ENCODE data around the gene RPS14. TPM values are rescaled to one million over a fixed set of nuclear protein-coding genes. Genes with fewer than 3 reads are reported as not detected.
"Not testable (repeated sequence)": the region's sequence is repeated elsewhere in the genome, so short reads cannot be mapped to it uniquely, and the experiment has no call there.

The RPS14 gene
- polyA plus RNA-seq, 1 donor, result 2,545 TPM

- H3K4me1 ChIP-seq (ENCODE audit: control insufficient read depth, insufficient read depth, low read length), result no peaks in the 10 kb centered on the region
- H3K4me3 ChIP-seq (ENCODE audit: low read length), result no peak overlapping the region
- WGBS (ENCODE audit: insufficient coverage, low lambda C conversion rate), result no CpG with 5 or more reads among the region's 4 CpGs
These were observed 10.5 kb downstream of the RPS14 start for GRCh38 chr5:150438873-150439546.

GRCh38 chr5:150436141-150436680, 13.3 kb downstream of the RPS14 start:
- DNase-seq, result peak; percentile 72 to 83
- WGBS (ENCODE audit: insufficient coverage, low lambda C conversion rate), result 20% methylated on average over 1 of the region's 13 CpGs
- Histone ChIP-seq H3K9me3 (ENCODE audit: control insufficient read depth, low read depth, low read length) (no peaks in the 10 kb centered on the region), H3K27ac (ENCODE audit: low read length) (no peak overlapping the region), H3K36me3 (ENCODE audit: control insufficient read depth, insufficient read depth, low read length) (no peaks in the 10 kb centered on the region), H3K4me3 (ENCODE audit: low read length) (no peak overlapping the region), H3K4me1 (ENCODE audit: control insufficient read depth, insufficient read depth, low read length) (no peaks in the 10 kb centered on the region), H3K27me3 (ENCODE audit: control insufficient read depth, insufficient read depth, low read length) (no peaks in the 10 kb centered on the region)

More at GRCh38 chr5:150438873-150439546, 10.5 kb downstream of the RPS14 start:
- no peak for DNase-seq
- no peaks in the 10 kb centered on the region for H3K27me3 ChIP-seq (ENCODE audit: control insufficient read depth, insufficient read depth, low read length)
- peaks cover 18% of the 10 kb centered on the region for H3K36me3 ChIP-seq (ENCODE audit: control insufficient read depth, insufficient read depth, low read length)
- H3K9me3 ChIP-seq (ENCODE audit: control insufficient read depth, low read depth, low read length), result no peaks in the 10 kb centered on the region
- no peak overlapping the region for H3K27ac ChIP-seq (ENCODE audit: low read length)

GRCh38 chr5:150434464-150434863, 15.1 kb downstream of the RPS14 start:
- no peak for DNase-seq
- peaks cover 1% of the 10 kb centered on the region for H3K4me1 ChIP-seq (ENCODE audit: control insufficient read depth, insufficient read depth, low read length)
- H3K9me3 ChIP-seq (ENCODE audit: control insufficient read depth, low read depth, low read length), result no peaks in the 10 kb centered on the region
- no peaks in the 10 kb centered on the region for H3K36me3 ChIP-seq (ENCODE audit: control insufficient read depth, insufficient read depth, low read length)
- no peak overlapping the region for H3K4me3 ChIP-seq (ENCODE audit: low read length)
- no peak overlapping the region for H3K27ac ChIP-seq (ENCODE audit: low read length)
- no peaks in the 10 kb centered on the region for H3K27me3 ChIP-seq (ENCODE audit: control insufficient read depth, insufficient read depth, low read length)
- WGBS (ENCODE audit: insufficient coverage, low lambda C conversion rate), result no CpG with 5 or more reads among the region's 6 CpGs

- H3K4me3 ChIP-seq (ENCODE audit: low read length), result no peak overlapping the region
- no peak for DNase-seq
- no peaks in the 10 kb centered on the region for H3K27me3 ChIP-seq (ENCODE audit: control insufficient read depth, insufficient read depth, low read length)
- no peak overlapping the region for H3K27ac ChIP-seq (ENCODE audit: low read length)
- no CpG with 5 or more reads among the region's 4 CpGs for WGBS (ENCODE audit: insufficient coverage, low lambda C conversion rate)
- peaks cover 22% of the 10 kb centered on the region for H3K4me1 ChIP-seq (ENCODE audit: control insufficient read depth, insufficient read depth, low read length)
- no peaks in the 10 kb centered on the region for H3K36me3 ChIP-seq (ENCODE audit: control insufficient read depth, insufficient read depth, low read length)
- no peaks in the 10 kb centered on the region for H3K9me3 ChIP-seq (ENCODE audit: control insufficient read depth, low read depth, low read length)
These were observed 18.0 kb downstream of the RPS14 start for GRCh38 chr5:150431574-150431973.

- Histone ChIP-seq H3K27me3 (ENCODE audit: control insufficient read depth, insufficient read depth, low read length) (no peaks in the 10 kb centered on the region), H3K4me3 (ENCODE audit: low read length) (no peak overlapping the region), H3K4me1 (ENCODE audit: control insufficient read depth, insufficient read depth, low read length) (peaks cover 22% of the 10 kb centered on the region), H3K9me3 (ENCODE audit: control insufficient read depth, low read depth, low read length) (no peaks in the 10 kb centered on the region), H3K36me3 (ENCODE audit: control insufficient read depth, insufficient read depth, low read length) (no peaks in the 10 kb centered on the region), H3K27ac (ENCODE audit: low read length) (no peak overlapping the region)
- DNase-seq, result no peak
- 80% methylated on average over 2 of the region's 18 CpGs for WGBS (ENCODE audit: insufficient coverage, low lambda C conversion rate)
These were observed 18.5 kb downstream of the RPS14 start for GRCh38 chr5:150431048-150431447.

GRCh38 chr5:150429410-150429873, 20.1 kb downstream of the RPS14 start:
- DNase-seq, result no peak
- Histone ChIP-seq H3K27ac (ENCODE audit: low read length) (peak overlapping the region; percentile 91), H3K9me3 (ENCODE audit: control insufficient read depth, low read depth, low read length) (no peaks in the 10 kb centered on the region), H3K27me3 (ENCODE audit: control insufficient read depth, insufficient read depth, low read length) (no peaks in the 10 kb centered on the region), H3K4me1 (ENCODE audit: control insufficient read depth, insufficient read depth, low read length) (peaks cover 22% of the 10 kb centered on the region), H3K4me3 (ENCODE audit: low read length) (no peak overlapping the region), H3K36me3 (ENCODE audit: control insufficient read depth, insufficient read depth, low read length) (no peaks in the 10 kb centered on the region)
- WGBS (ENCODE audit: insufficient coverage, low lambda C conversion rate), result no CpG with 5 or more reads among the region's 5 CpGs

- no peaks in the 10 kb centered on the region for H3K27me3 ChIP-seq (ENCODE audit: control insufficient read depth, insufficient read depth, low read length)
- no peaks in the 10 kb centered on the region for H3K9me3 ChIP-seq (ENCODE audit: control insufficient read depth, low read depth, low read length)
- H3K27ac ChIP-seq (ENCODE audit: low read length), result peak overlapping the region; percentile 91
- H3K4me1 ChIP-seq (ENCODE audit: control insufficient read depth, insufficient read depth, low read length), result peaks cover 22% of the 10 kb centered on the region
- no peaks in the 10 kb centered on the region for H3K36me3 ChIP-seq (ENCODE audit: control insufficient read depth, insufficient read depth, low read length)
- WGBS (ENCODE audit: insufficient coverage, low lambda C conversion rate), result no CpG with 5 or more reads among the region's 5 CpGs
- H3K4me3 ChIP-seq (ENCODE audit: low read length), result peak overlapping the region; percentile 3
- no peak for DNase-seq
These were observed 20.6 kb downstream of the RPS14 start for GRCh38 chr5:150428978-150429377.

GRCh38 chr5:150428106-150428876, 21.2 kb downstream of the RPS14 start:
- H3K4me3 ChIP-seq (ENCODE audit: low read length), result peak overlapping the region; percentile 3
- no CpG with 5 or more reads among the region's 18 CpGs for WGBS (ENCODE audit: insufficient coverage, low lambda C conversion rate)
- H3K9me3 ChIP-seq (ENCODE audit: control insufficient read depth, low read depth, low read length), result no peaks in the 10 kb centered on the region
- H3K27ac ChIP-seq (ENCODE audit: low read length), result peak overlapping the region; percentile 91
- DNase-seq, result peak; percentile 85 to 89
- no peaks in the 10 kb centered on the region for H3K27me3 ChIP-seq (ENCODE audit: control insufficient read depth, insufficient read depth, low read length)
- H3K36me3 ChIP-seq (ENCODE audit: control insufficient read depth, insufficient read depth, low read length), result no peaks in the 10 kb centered on the region
- peaks cover 22% of the 10 kb centered on the region for H3K4me1 ChIP-seq (ENCODE audit: control insufficient read depth, insufficient read depth, low read length)

- not testable (repeated sequence) for H3K27ac ChIP-seq (ENCODE audit: low read length); H3K9me3 ChIP-seq (ENCODE audit: control insufficient read depth, low read depth, low read length); H3K4me3 ChIP-seq (ENCODE audit: low read length); DNase-seq; H3K36me3 ChIP-seq (ENCODE audit: control insufficient read depth, insufficient read depth, low read length); H3K27me3 ChIP-seq (ENCODE audit: control insufficient read depth, insufficient read depth, low read length)
- no CpG with 5 or more reads among the region's 9 CpGs for WGBS (ENCODE audit: insufficient coverage, low lambda C conversion rate)
- H3K4me1 ChIP-seq (ENCODE audit: control insufficient read depth, insufficient read depth, low read length), result peaks cover 22% of the 10 kb centered on the region
These were observed 23.4 kb downstream of the RPS14 start for GRCh38 chr5:150426165-150426564.

- H3K9me3 ChIP-seq (ENCODE audit: control insufficient read depth, low read depth, low read length), result no peaks in the 10 kb centered on the region
- DNase-seq, result no peak
- no peaks in the 10 kb centered on the region for H3K27me3 ChIP-seq (ENCODE audit: control insufficient read depth, insufficient read depth, low read length)
- H3K27ac ChIP-seq (ENCODE audit: low read length), result no peak overlapping the region
- no peaks in the 10 kb centered on the region for H3K36me3 ChIP-seq (ENCODE audit: control insufficient read depth, insufficient read depth, low read length)
- peaks cover 3% of the 10 kb centered on the region for H3K4me1 ChIP-seq (ENCODE audit: control insufficient read depth, insufficient read depth, low read length)
- no peak overlapping the region for H3K4me3 ChIP-seq (ENCODE audit: low read length)
- WGBS (ENCODE audit: insufficient coverage, low lambda C conversion rate), result no CpG with 5 or more reads among the region's 3 CpGs
These were observed 26.8 kb downstream of the RPS14 start for GRCh38 chr5:150422758-150423157.
